Prostate gland (tissue), 2 donors: ENCODE results near the gene CEP72.
"Not testable (repeated sequence)": the region's sequence is repeated elsewhere in the genome, so short reads cannot be mapped to it uniquely, and the experiment has no call there.

ENCODE experiments used
- CTCF ChIP-seq, 4 experiments: fragments of 200-600 bp in 2 of 4; fragments of 450-650 bp in 2 of 4; sonication (generic) in 2 of 4; IDR thresholded peaks; 1 replicate in 3 of 4; 2 replicates in 1 of 4; pipeline ENCODE4 v1.5.1; 2016 to 2019; ENCODE audit warnings: antibody characterized with exemption in 4 of 4, mild to moderate bottlenecking in 2 of 4, moderate library complexity in 2 of 4
- POLR2A ChIP-seq: fragments of 450-650 bp; IDR thresholded peaks from one replicate; pipeline ENCODE4 v1.6.1; 2016; ENCODE audit warnings: antibody characterized with exemption, mild to moderate bottlenecking

DNA sequence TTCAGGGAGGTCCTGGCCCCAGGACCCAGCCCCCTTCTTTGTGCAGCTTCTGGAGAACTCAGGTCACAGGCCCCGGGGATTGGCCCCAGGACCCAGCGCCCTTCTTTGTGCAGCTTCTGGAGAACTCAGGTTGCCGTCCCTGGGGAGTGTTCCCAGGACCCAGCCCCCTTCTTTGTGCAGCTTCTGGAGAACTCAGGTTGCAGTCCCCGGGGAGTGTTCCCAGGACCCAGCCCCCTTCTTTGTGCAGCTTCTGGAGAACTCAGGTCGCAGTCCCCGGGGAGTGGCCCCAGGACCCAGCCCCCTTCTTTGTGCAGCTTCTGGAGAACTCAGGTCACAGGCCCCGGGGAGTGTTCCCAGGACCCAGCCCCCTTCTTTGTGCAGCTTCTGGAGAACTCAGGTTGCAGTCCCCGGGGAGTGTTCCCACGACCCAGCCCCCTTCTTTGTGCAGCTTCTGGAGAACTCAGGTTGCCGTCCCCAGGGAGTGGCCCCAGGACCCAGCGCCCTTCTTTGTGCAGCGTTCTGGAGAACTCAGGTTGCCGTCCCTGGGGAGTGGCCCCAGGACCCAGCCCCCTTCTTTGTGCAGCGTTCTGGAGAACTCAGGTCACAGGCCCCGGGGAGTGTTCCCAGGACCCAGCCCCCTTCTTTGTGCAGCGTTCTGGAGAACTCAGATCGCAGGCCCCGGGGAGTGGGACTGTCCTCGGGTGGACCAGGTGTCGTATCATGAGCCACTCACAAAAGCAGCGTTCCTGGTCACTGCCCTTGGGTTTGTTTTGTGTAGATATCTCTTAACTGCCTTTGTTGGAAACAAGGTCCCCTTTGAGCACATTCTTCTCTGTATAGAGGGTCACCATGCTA lies 16.4 kb downstream of the CEP72 start:
- not testable (repeated sequence) for TF ChIP-seq CTCF (IDR thresholded peaks at IDR 0.05); POLR2A
